PC-3 (cell line): ENCODE results near the gene PRPF4. TPM values are rescaled to one million over a fixed set of nuclear protein-coding genes. Genes with fewer than 3 reads are reported as not detected.

Source experiments
- ATAC-seq: fragments of 200-7000 bp; cut with Tn5 transposase; 2 replicates; pipeline ENCODE4 v1.9.1; 2020; ENCODE audit warnings: mild to moderate bottlenecking, moderate library complexity
- Bru-seq: library from RNA; stranded (reverse); fragments of 400-500 nt; gene quantifications from one replicate; lab custom pipeline; 2021; lab: Mats Ljungman, UMichigan
- BruChase-seq, 2 experiments: library from RNA; stranded (reverse); fragments of 400-500 nt; gene quantifications; one replicate each; lab custom pipeline; 2021; lab: Mats Ljungman, UMichigan
- BruUV-seq: library from RNA; stranded (reverse); fragments of 400-500 nt; replicated peaks from 2 replicates; lab custom pipeline; 2021; lab: Mats Ljungman, UMichigan
- CTCF ChIA-PET: fragments of 300-600 bp; sonication (Branson Sonifier 250); formaldehyde crosslinking; loops from one replicate; lab custom pipeline; 2022; ENCODE audit warnings: antibody characterized with exemption; lab: Charles Lee
- POLR2A ChIA-PET: fragments of 300-600 bp; sonication (Branson Sonifier 250); formaldehyde crosslinking; loops from one replicate; lab custom pipeline; 2022; ENCODE audit warnings: antibody characterized with exemption; ENCODE audit not compliant: unreplicated experiment; lab: Charles Lee
- DNase-seq: peaks from one replicate; pipeline ENCODE4 v3.0.0-alpha.2; 2015
- H2AFZ ChIP-seq: fragments of 300-600 bp; sonication (generic); 2 replicates; pipeline ENCODE4 v1.6.0; 2016; ENCODE audit warnings: antibody characterized with exemption, low read length
- H3F3A ChIP-seq: fragments of 300-600 bp; sonication (generic); one replicate; pipeline ENCODE4 v1.6.0; 2017; ENCODE audit warnings: antibody characterized with exemption, low read length, control low read depth, mild to moderate bottlenecking; ENCODE audit not compliant: unreplicated experiment
- H3K27ac ChIP-seq: fragments of 300-600 bp; sonication (generic); 2 replicates; pipeline ENCODE4 v1.5.1; 2016; ENCODE audit warnings: mild to moderate bottlenecking, low read length
- H3K27me3 ChIP-seq: fragments of 300-600 bp; sonication (generic); 2 replicates; pipeline ENCODE4 v1.6.1; 2016; ENCODE audit warnings: low read length, mixed read lengths
- H3K36me3 ChIP-seq: fragments of 300-600 bp; sonication (generic); 2 replicates; pipeline ENCODE4 v1.6.1; 2016; ENCODE audit warnings: low read depth, mixed run types, low read length, mixed read lengths
- H3K4me1 ChIP-seq: fragments of 300-600 bp; sonication (generic); 2 replicates; pipeline ENCODE4 v1.5.1; 2016; ENCODE audit warnings: low read length; ENCODE audit not compliant: insufficient read depth
- H3K4me2 ChIP-seq: fragments of 300-600 bp; sonication (generic); 2 replicates; pipeline ENCODE4 v1.6.0; 2016; ENCODE audit warnings: low read length
- H3K4me3 ChIP-seq: fragments of 300-600 bp; sonication (generic); 2 replicates; pipeline ENCODE4 v1.5.1; 2016; ENCODE audit warnings: mild to moderate bottlenecking, low read length, mixed read lengths
- H3K79me2 ChIP-seq: fragments of 300-600 bp; sonication (generic); 2 replicates; pipeline ENCODE4 v1.6.1; 2017; ENCODE audit warnings: low read length, mixed read lengths
- H3K9ac ChIP-seq: fragments of 300-600 bp; sonication (generic); 2 replicates; pipeline ENCODE4 v1.6.0; 2016; ENCODE audit warnings: mild to moderate bottlenecking, low read length
- H3K9me2 ChIP-seq: fragments of 300-600 bp; sonication (generic); replicated peaks from 2 replicates; pipeline ENCODE4 v1.6.1; 2016; ENCODE audit warnings: mixed run types, low read length, mixed read lengths
- H3K9me3 ChIP-seq: fragments of 300-600 bp; sonication (generic); 2 replicates; pipeline ENCODE4 v1.6.1; 2016; ENCODE audit warnings: low read length, mixed read lengths
- H4K20me1 ChIP-seq: fragments of 300-600 bp; sonication (generic); 2 replicates; pipeline ENCODE4 v1.6.1; 2016; ENCODE audit warnings: low read length, mixed read lengths
- EZH2 ChIP-seq: fragments of 300-600 bp; sonication (generic); IDR thresholded peaks from one replicate; pipeline ENCODE4 v1.6.1; 2017; ENCODE audit warnings: antibody characterized with exemption, mild to moderate bottlenecking, low read length; ENCODE audit not compliant: unreplicated experiment
- EZH2phosphoT487 ChIP-seq: fragments of 300-600 bp; sonication (generic); IDR thresholded peaks from 2 replicates; pipeline ENCODE4 v1.6.1; 2018; ENCODE audit warnings: mild to moderate bottlenecking, antibody characterized with exemption, low read length, borderline replicate concordance
- intact Hi-C: fragments of 100-400 bp; cut with micrococcal nuclease; formaldehyde crosslinking; loops from 2 replicates; pipeline ENCODE4 v1.9.0; 2023
- long read RNA-seq: library from polyadenylated mRNA; unstranded; transcript quantifications from one replicate; pipeline ENCODE4 v2.0.0, GENCODE V29; 2021; ENCODE audit not compliant: unreplicated experiment
- total RNA-seq: library from RNA; depleted of rRNA; stranded (reverse); fragments of >200 nt; gene quantifications from 2 replicates; pipeline ENCODE4 v1.2.3, GENCODE V29; 2014; rRNA removed
- TF ChIP-seq, protein P1 (sequence below): fragments of 300-600 bp; sonication (generic); conservative IDR thresholded peaks from 2 replicates; pipeline ENCODE4 v1.5.1; 2017; ENCODE audit warnings: antibody characterized with exemption, low read depth, mild to moderate bottlenecking, low read length

Gene PRPF4
- total RNA-seq (27.4 and 32.1 TPM in 2 replicates), Bru-seq, nascent RNA (percentile 69 among the genes with signal in this experiment), BruChase-seq, experiment 1, labeled RNA remaining after a 6-hour chase (percentile 89 among the genes with signal in this experiment), BruChase-seq, experiment 2, labeled RNA remaining after a 2-hour chase (percentile 75 among the genes with signal in this experiment)
- long read RNA-seq, transcript PRPF4-202 (14 exons, 3,212 nt), result major isoform, 25 of 45 reads
- long read RNA-seq, partial matches to known transcripts, result 15 of 45 reads
- long read RNA-seq, other reads (novel, unspliced or antisense), result 3 of 45 reads

- intact Hi-C loops, result loop anchor here (2.0 kb wide), 1 partner anchor 55 kb away; the partner anchor contains the start of genes FKBP15 and SLC31A1
- H3K4me1 ChIP-seq, result peaks cover 9% of the 10 kb centered on the region
- H3K9me2 ChIP-seq, result no peaks in the 10 kb centered on the region
- ChIA-PET POLR2A (interaction anchor here (1.0 kb wide), 1 partner anchor 135 kb away, joined by 3 read pairs; the partner anchor contains the start of genes C9orf43 and POLE3), CTCF (interaction anchor here (1.0 kb wide), 1 partner anchor 383 kb away, joined by 3 read pairs; no protein-coding TSS in a partner anchor)
- TSS peak; percentile 83 for BruUV-seq
- peak within 1 kb of the TSS; percentile 100 for H2AFZ ChIP-seq
- peak within 1 kb of the TSS; percentile 72 for H3K27ac ChIP-seq
- H3K36me3 ChIP-seq, result peaks cover 29% of the 10 kb centered on the region
- TF ChIP-seq EZH2 (no peak), EZH2phosphoT487 (no peak)
- TF ChIP-seq, protein P1, sequence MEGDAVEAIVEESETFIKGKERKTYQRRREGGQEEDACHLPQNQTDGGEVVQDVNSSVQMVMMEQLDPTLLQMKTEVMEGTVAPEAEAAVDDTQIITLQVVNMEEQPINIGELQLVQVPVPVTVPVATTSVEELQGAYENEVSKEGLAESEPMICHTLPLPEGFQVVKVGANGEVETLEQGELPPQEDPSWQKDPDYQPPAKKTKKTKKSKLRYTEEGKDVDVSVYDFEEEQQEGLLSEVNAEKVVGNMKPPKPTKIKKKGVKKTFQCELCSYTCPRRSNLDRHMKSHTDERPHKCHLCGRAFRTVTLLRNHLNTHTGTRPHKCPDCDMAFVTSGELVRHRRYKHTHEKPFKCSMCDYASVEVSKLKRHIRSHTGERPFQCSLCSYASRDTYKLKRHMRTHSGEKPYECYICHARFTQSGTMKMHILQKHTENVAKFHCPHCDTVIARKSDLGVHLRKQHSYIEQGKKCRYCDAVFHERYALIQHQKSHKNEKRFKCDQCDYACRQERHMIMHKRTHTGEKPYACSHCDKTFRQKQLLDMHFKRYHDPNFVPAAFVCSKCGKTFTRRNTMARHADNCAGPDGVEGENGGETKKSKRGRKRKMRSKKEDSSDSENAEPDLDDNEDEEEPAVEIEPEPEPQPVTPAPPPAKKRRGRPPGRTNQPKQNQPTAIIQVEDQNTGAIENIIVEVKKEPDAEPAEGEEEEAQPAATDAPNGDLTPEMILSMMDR, result no peak
- H3K4me2 ChIP-seq, result peak within 1 kb of the TSS; percentile 99
- DNase-seq (peak; percentile 92), ATAC-seq (peak; percentile 93)
- H3K9ac ChIP-seq, result peak within 1 kb of the TSS; percentile 99
- no peaks in the 10 kb centered on the region for H3F3A ChIP-seq
- peaks cover 52% of the 10 kb centered on the region for H3K79me2 ChIP-seq
- H3K27me3 ChIP-seq, result no peaks in the 10 kb centered on the region
- no peaks in the 10 kb centered on the region for H4K20me1 ChIP-seq
- H3K4me3 ChIP-seq, result peak within 1 kb of the TSS; percentile 94
- no peaks in the 10 kb centered on the region for H3K9me3 ChIP-seq
Measured at GRCh38 chr9:113275157-113276131, at the start of gene PRPF4, which contains the start of gene CDC26. Gene PRPF4 (plus strand): TSS chr9:113275658. CDS start chr9:113275744, 86 bp downstream. Gene CDC26 (minus strand): TSS chr9:113275572. CDS start chr9:113272507, 3,065 bp downstream.

- no peaks in the 10 kb centered on the region for H3K9me2 ChIP-seq
- DNase-seq, result no peak
- no peak overlapping the region for H3K9ac ChIP-seq
- no peaks in the 10 kb centered on the region for H3F3A ChIP-seq
- H4K20me1 ChIP-seq, result no peaks in the 10 kb centered on the region
- intact Hi-C loops, result no loop called here
- no peaks in the 10 kb centered on the region; the same call in 1 of the 2 replicates for H3K36me3 ChIP-seq
- no peak overlapping the region for H3K27ac ChIP-seq
- H3K4me2 ChIP-seq, result no peak overlapping the region
- H3K79me2 ChIP-seq, result peaks cover 21% of the 10 kb centered on the region
- ATAC-seq, result peak; percentile 51
- ChIA-PET POLR2A (no interaction called here), CTCF (no interaction called here)
- no peak overlapping the region for H3K4me3 ChIP-seq
- peaks cover 11% of the 10 kb centered on the region; the same call in 1 of the 2 replicates for H3K4me1 ChIP-seq
- TF ChIP-seq EZH2phosphoT487 (no peak), EZH2 (no peak)
- TF ChIP-seq, protein P1, result no peak
- no peaks in the 10 kb centered on the region for H3K27me3 ChIP-seq
- no peaks in the 10 kb centered on the region for H3K9me3 ChIP-seq
- no TSS peak for BruUV-seq
- H2AFZ ChIP-seq, result no peak overlapping the region
Measured at GRCh38 chr9:113227436-113227835, 48.0 kb upstream of the PRPF4 start.
